Measurements from ENCODE around the gene TMEM239.

- TF ChIP-seq POLR2AphosphoS2 (conservative IDR thresholded peaks at IDR 0.05; ENCODE audit: low read length) (no peak), JUN (IDR thresholded peaks at IDR 0.05) (no peak)
Observed at GRCh38 chr20:2798095-2798805, 17.9 kb upstream of the TMEM239 start.

All from A549 (cell line).